H9 (cell line): ENCODE data around the gene MYO5B. TPM values are rescaled to one million over a fixed set of nuclear protein-coding genes. Genes with fewer than 3 reads are reported as not detected.

Experiments
- DNase-seq: peaks from one replicate; pipeline ENCODE4 v3.0.0-alpha.2; 2017
- H2AFZ ChIP-seq: one replicate; pipeline ENCODE4 v1.6.1; 2013; ENCODE audit warnings: mild to moderate bottlenecking, low read length, control low read depth, moderate library complexity
- H2AK5ac ChIP-seq: 2 replicates; pipeline ENCODE4 v1.6.1; 2013; ENCODE audit warnings: low read length, control low read depth, mixed read lengths; ENCODE audit not compliant: insufficient read length
- H2BK120ac ChIP-seq: one replicate; pipeline ENCODE4 v1.6.1; 2013; ENCODE audit warnings: low read depth, mild to moderate bottlenecking, low read length, control low read depth, inconsistent platforms; ENCODE audit not compliant: poor library complexity, severe bottlenecking
- H2BK12ac ChIP-seq: 2 replicates; pipeline ENCODE4 v1.6.1; 2013; ENCODE audit warnings: low read length, control low read depth, mixed read lengths, low read depth; ENCODE audit not compliant: insufficient read length
- H2BK15ac ChIP-seq: 2 replicates; pipeline ENCODE4 v1.6.1; 2013; ENCODE audit warnings: low read depth, low read length, control low read depth
- H2BK20ac ChIP-seq: one replicate; pipeline ENCODE4 v1.6.1; 2013; ENCODE audit warnings: low read depth, mild to moderate bottlenecking, low read length, control low read depth, inconsistent platforms; ENCODE audit not compliant: poor library complexity, severe bottlenecking
- H2BK5ac ChIP-seq: 2 replicates; pipeline ENCODE4 v1.6.1; 2013; ENCODE audit warnings: low read length, control low read depth, mixed read lengths; ENCODE audit not compliant: insufficient read length
- H3K14ac ChIP-seq: 2 replicates; pipeline ENCODE4 v1.6.1; 2013; ENCODE audit warnings: low read length, control low read depth; ENCODE audit not compliant: insufficient read depth
- H3K18ac ChIP-seq: 2 replicates; pipeline ENCODE4 v1.6.1; 2013; ENCODE audit warnings: low read depth, mild to moderate bottlenecking, mixed read lengths, low read length, control low read depth; ENCODE audit not compliant: insufficient read length
- H3K23ac ChIP-seq: 2 replicates; pipeline ENCODE4 v1.6.1; 2013; ENCODE audit warnings: low read length, control low read depth, mixed read lengths, low read depth; ENCODE audit not compliant: insufficient read length
- H3K23me2 ChIP-seq: 2 replicates; pipeline ENCODE4 v1.6.1; 2013; ENCODE audit warnings: low read depth, mild to moderate bottlenecking, mixed read lengths, low read length, control low read depth; ENCODE audit not compliant: insufficient read length, poor library complexity, severe bottlenecking
- H3K27ac ChIP-seq: 2 replicates; pipeline ENCODE4 v1.5.1; 2013; ENCODE audit warnings: low read length, control low read depth, mixed read lengths, low read depth; ENCODE audit not compliant: insufficient read length
- H3K27me3 ChIP-seq: 2 replicates; pipeline ENCODE4 v1.6.1; 2013; ENCODE audit warnings: low read length, control low read depth, inconsistent platforms; ENCODE audit not compliant: insufficient read depth
- H3K4ac ChIP-seq: 2 replicates; pipeline ENCODE4 v1.6.1; 2013; ENCODE audit warnings: low read depth, mild to moderate bottlenecking, control low read depth, inconsistent platforms, low read length, moderate library complexity
- H3K4me1 ChIP-seq: 2 replicates; pipeline ENCODE4 v1.6.1; 2013; ENCODE audit warnings: low read length, control low read depth, inconsistent platforms; ENCODE audit not compliant: insufficient read depth
- H3K4me2 ChIP-seq: 2 replicates; pipeline ENCODE4 v1.6.1; 2013; ENCODE audit warnings: low read length, control low read depth, mixed read lengths; ENCODE audit not compliant: insufficient read length, insufficient read depth
- H3K56ac ChIP-seq: 2 replicates; pipeline ENCODE4 v1.6.1; 2013; ENCODE audit warnings: low read depth, mild to moderate bottlenecking, mixed read lengths, low read length, control low read depth; ENCODE audit not compliant: insufficient read length
- H3K79me1 ChIP-seq: 2 replicates; pipeline ENCODE4 v1.6.1; 2013; ENCODE audit warnings: low read depth, mild to moderate bottlenecking, moderate library complexity, low read length, control low read depth, inconsistent platforms; ENCODE audit not compliant: insufficient read depth, poor library complexity, severe bottlenecking
- H3K79me2 ChIP-seq: 2 replicates; pipeline ENCODE4 v1.6.1; 2013; ENCODE audit warnings: low read length, control low read depth, inconsistent platforms; ENCODE audit not compliant: insufficient read depth
- H3K9ac ChIP-seq: 2 replicates; pipeline ENCODE4 v1.6.1; 2013; ENCODE audit warnings: low read length, control low read depth, mixed read lengths; ENCODE audit not compliant: insufficient read length; ENCODE audit errors: extremely low read depth
- H3K9me3 ChIP-seq: one replicate; pipeline ENCODE4 v1.6.1; 2013; ENCODE audit warnings: low read depth, low read length, inconsistent platforms; ENCODE audit not compliant: control insufficient read depth
- H3T11ph ChIP-seq: one replicate; pipeline ENCODE4 v1.6.1; 2013; ENCODE audit warnings: mild to moderate bottlenecking, low read length, control low read depth, inconsistent platforms
- H4K20me1 ChIP-seq: one replicate; pipeline ENCODE4 v1.6.1; 2013; ENCODE audit not compliant: control insufficient read depth, insufficient read length, insufficient read depth
- H4K5ac ChIP-seq: 2 replicates; pipeline ENCODE4 v1.6.1; 2013; ENCODE audit warnings: low read depth, mild to moderate bottlenecking, mixed read lengths, low read length, control low read depth; ENCODE audit not compliant: insufficient read length
- H4K8ac ChIP-seq: replicated peaks from 2 replicates; pipeline ENCODE4 v1.6.1; 2013; ENCODE audit warnings: low read length, control low read depth, mixed read lengths, low read depth; ENCODE audit not compliant: insufficient read length
- H4K91ac ChIP-seq: 2 replicates; pipeline ENCODE4 v1.6.1; 2013; ENCODE audit warnings: low read depth, mild to moderate bottlenecking, moderate library complexity, mixed read lengths, low read length, control low read depth; ENCODE audit not compliant: insufficient read length
- H3K27ac Mint-ChIP-seq, 3 experiments: 2 replicates in 2 of 3; 3 replicates in 1 of 3; pipeline ENCODE4 v1.8.0; 2020 to 2021; ENCODE audit warnings: mixed read lengths in 3 of 3, mild to moderate bottlenecking in 1 of 3, moderate library complexity in 1 of 3
- H3K27me3 Mint-ChIP-seq: 2 replicates; pipeline ENCODE4 v1.8.0; 2021; ENCODE audit warnings: low read depth, mild to moderate bottlenecking, moderate library complexity, mixed read lengths
- H3K36me3 Mint-ChIP-seq, 3 experiments: 2 replicates in 2 of 3; 3 replicates in 1 of 3; pipeline ENCODE4 v1.8.0; 2020 to 2021; ENCODE audit warnings: low read depth in 3 of 3, mixed read lengths in 3 of 3; ENCODE audit not compliant: insufficient read depth in 1 of 3
- H3K4me1 Mint-ChIP-seq, 2 experiments: 2 replicates each; pipeline ENCODE4 v1.8.0; 2020; ENCODE audit warnings: mixed read lengths in 2 of 2
- H3K4me3 Mint-ChIP-seq, 2 experiments: 2 replicates in 1 of 2; 3 replicates in 1 of 2; pipeline ENCODE4 v1.8.0; 2020 to 2021; ENCODE audit warnings: mild to moderate bottlenecking in 2 of 2, mixed read lengths in 2 of 2, moderate library complexity in 1 of 2
- H3K9me3 Mint-ChIP-seq, 2 experiments: 2 replicates in 1 of 2; 3 replicates in 1 of 2; pipeline ENCODE4 v1.8.0; 2020; ENCODE audit warnings: mild to moderate bottlenecking in 2 of 2, mixed read lengths in 2 of 2, moderate library complexity in 1 of 2
- WGBS: extraction: QIAGEN DNeasy Blood & Tissue Kit; methylation state at CpG from one replicate; pipeline ENCODE4 v1.1.7; 2013; ENCODE audit warnings: missing lambda C conversion rate, low lambda C conversion rate, mixed read lengths; ENCODE audit not compliant: insufficient read length; ENCODE audit errors: extremely low coverage; 5-methylcytosine and 5-hydroxymethylcytosine counted together
- total RNA-seq: library from RNA; stranded (reverse); gene quantifications from 2 replicates; pipeline ENCODE4 v1.2.1, GENCODE V29; 2021
- TF ChIP-seq, protein P1 (sequence below): fragments of 200-600 bp; sonication (generic); conservative IDR thresholded peaks from 3 replicates; pipeline ENCODE4 v1.8.0; 2021; ENCODE audit warnings: antibody characterized with exemption, mild to moderate bottlenecking

Gene MYO5B
- total RNA-seq, 1 experiment from 2014 or later, result 9.3 TPM

- Histone ChIP-seq H3K23me2 (no peaks in the 10 kb centered on the region), H3K23ac (no peak overlapping the region), H3K79me2 (no peaks in the 10 kb centered on the region), H3K4ac (no peak overlapping the region), H3K9me3 (no peaks in the 10 kb centered on the region), H3K14ac (no peak overlapping the region), H2BK12ac (no peak overlapping the region), H2BK5ac (no peak overlapping the region), H4K8ac (no peak overlapping the region), H2BK15ac (no peak overlapping the region), H3K4me1 (no peaks in the 10 kb centered on the region), H3K56ac (no peak overlapping the region), H2BK120ac (no peak overlapping the region), H4K91ac (no peak overlapping the region), H4K5ac (no peak overlapping the region), H2BK20ac (no peak overlapping the region), H4K20me1 (no peaks in the 10 kb centered on the region), H3K9ac (no peak overlapping the region), H2AFZ (no peak overlapping the region), H3K4me2 (no peak overlapping the region), H3K18ac (no peak overlapping the region), H3K27ac (no peak overlapping the region), H3T11ph (no peak overlapping the region), H3K27me3 (no peaks in the 10 kb centered on the region), H2AK5ac (no peak overlapping the region), H3K79me1 (no peaks in the 10 kb centered on the region)
- Mint-ChIP-seq H3K27ac (no peak overlapping the region), H3K27me3 (no peaks in the 10 kb centered on the region), H3K36me3 (no peaks in the 10 kb centered on the region; a peak in 1 of 7 replicates), H3K4me3 (no peak overlapping the region), H3K9me3 (no peaks in the 10 kb centered on the region), H3K4me1 (peaks cover 0 to 6% of the 10 kb centered on the region in 2 experiments; a peak in 2 of 4 replicates)
- TF ChIP-seq, protein P1, sequence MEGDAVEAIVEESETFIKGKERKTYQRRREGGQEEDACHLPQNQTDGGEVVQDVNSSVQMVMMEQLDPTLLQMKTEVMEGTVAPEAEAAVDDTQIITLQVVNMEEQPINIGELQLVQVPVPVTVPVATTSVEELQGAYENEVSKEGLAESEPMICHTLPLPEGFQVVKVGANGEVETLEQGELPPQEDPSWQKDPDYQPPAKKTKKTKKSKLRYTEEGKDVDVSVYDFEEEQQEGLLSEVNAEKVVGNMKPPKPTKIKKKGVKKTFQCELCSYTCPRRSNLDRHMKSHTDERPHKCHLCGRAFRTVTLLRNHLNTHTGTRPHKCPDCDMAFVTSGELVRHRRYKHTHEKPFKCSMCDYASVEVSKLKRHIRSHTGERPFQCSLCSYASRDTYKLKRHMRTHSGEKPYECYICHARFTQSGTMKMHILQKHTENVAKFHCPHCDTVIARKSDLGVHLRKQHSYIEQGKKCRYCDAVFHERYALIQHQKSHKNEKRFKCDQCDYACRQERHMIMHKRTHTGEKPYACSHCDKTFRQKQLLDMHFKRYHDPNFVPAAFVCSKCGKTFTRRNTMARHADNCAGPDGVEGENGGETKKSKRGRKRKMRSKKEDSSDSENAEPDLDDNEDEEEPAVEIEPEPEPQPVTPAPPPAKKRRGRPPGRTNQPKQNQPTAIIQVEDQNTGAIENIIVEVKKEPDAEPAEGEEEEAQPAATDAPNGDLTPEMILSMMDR, result no peak
- WGBS, result no CpG with 5 or more reads among the region's 4 CpGs
- DNase-seq, result no peak
These were observed 263.2 kb downstream of the MYO5B start for GRCh38 chr18:49931760-49932159.
